Endothelial cell of umbilical vein (primary cell): ENCODE results near the gene HTR3D. TPM values are rescaled to one million over a fixed set of nuclear protein-coding genes. Genes with fewer than 3 reads are reported as not detected.

Experiments used
- BruUV-seq: library from RNA; stranded (reverse); fragments of 400-500 nt; replicated peaks from 2 replicates; lab custom pipeline; 2021; lab: Mats Ljungman, UMichigan
- CTCF ChIA-PET: fragments of 300-600, 350-600 bp; sonication (Branson Sonifier 250); formaldehyde crosslinking; loops from one replicate; lab custom pipeline; 2021; ENCODE audit warnings: antibody characterized with exemption, inconsistent platforms; lab: Charles Lee
- POLR2A ChIA-PET: fragments of 300-600, 350-600 bp; sonication (Branson Sonifier 250); formaldehyde crosslinking; loops from one replicate; lab custom pipeline; 2021; ENCODE audit warnings: antibody characterized with exemption, inconsistent platforms; lab: Charles Lee
- DNase-seq: peaks from one replicate; pipeline ENCODE4 v3.0.0-alpha.2; 2011; ENCODE audit warnings: low read depth, low spot score
- FAIRE-seq: peaks from 2 replicates; lab custom pipeline; 2011; peaks lifted over from hg19 to GRCh38; lab: Jason Lieb, UNC
- H2AFZ ChIP-seq: 2 replicates; pipeline ENCODE4 v1.6.0; 2012; ENCODE audit warnings: low read depth, low read length, control low read depth, inconsistent platforms
- H3K27ac ChIP-seq: 2 replicates; pipeline ENCODE4 v1.5.1; 2011; ENCODE audit warnings: low read depth, mild to moderate bottlenecking, control low read depth, low read length, moderate library complexity; ENCODE audit not compliant: insufficient read depth
- H3K27me3 ChIP-seq, 2 experiments: 2 replicates each; pipeline versions ENCODE4 v1.6.0 to v1.6.1; 2011; ENCODE audit warnings: low read length in 2 of 2, mixed read lengths in 1 of 2; ENCODE audit not compliant: control insufficient read depth in 2 of 2, insufficient read depth in 2 of 2
- H3K36me3 ChIP-seq, 2 experiments: 2 replicates in 1 of 2; 3 replicates in 1 of 2; pipeline ENCODE4 v1.5.1; 2011; ENCODE audit warnings: low read length in 2 of 2, mild to moderate bottlenecking in 1 of 2, moderate library complexity in 1 of 2; ENCODE audit not compliant: control insufficient read depth in 2 of 2, insufficient read depth in 2 of 2; ENCODE audit errors: extremely low read depth in 1 of 2
- H3K4me1 ChIP-seq: 3 replicates; pipeline ENCODE4 v1.5.1; 2011; ENCODE audit warnings: mild to moderate bottlenecking, low read length; ENCODE audit not compliant: control insufficient read depth, insufficient read depth; ENCODE audit errors: extremely low read depth
- H3K4me2 ChIP-seq: 2 replicates; pipeline ENCODE4 v1.6.1; 2011; ENCODE audit warnings: low read length, control low read depth, mixed read lengths; ENCODE audit not compliant: insufficient read depth
- H3K4me3 ChIP-seq, 3 experiments: fragments of 200-600 bp in 1 of 3; sonication (generic), shearing (Covaris generic) in 1 of 3; replicated peaks in 1 of 3; 2 replicates each; pipeline ENCODE4 v1.5.1; 2011 to 2016; ENCODE audit warnings: control low read depth in 3 of 3, low read length in 3 of 3, mild to moderate bottlenecking in 2 of 3, inconsistent platforms in 1 of 3, low read depth in 1 of 3, moderate library complexity in 1 of 3; ENCODE audit not compliant: insufficient read depth in 1 of 3
- H3K79me2 ChIP-seq: 2 replicates; pipeline ENCODE4 v1.6.0; 2012; ENCODE audit warnings: low read length, inconsistent platforms; ENCODE audit not compliant: control insufficient read depth, insufficient read depth
- H3K9ac ChIP-seq: replicated peaks from 2 replicates; pipeline ENCODE3; 2011; ENCODE audit warnings: low read length, control low read depth; ENCODE audit not compliant: insufficient read depth; ENCODE audit errors: extremely low read depth
- H3K9me1 ChIP-seq: replicated peaks from 3 replicates; pipeline ENCODE4 v1.6.0; 2011; ENCODE audit warnings: mild to moderate bottlenecking, low read length; ENCODE audit not compliant: control insufficient read depth, insufficient read depth; ENCODE audit errors: extremely low read depth
- H3K9me3 ChIP-seq: replicated peaks from 2 replicates; pipeline ENCODE4 v1.5.1; 2012; ENCODE audit warnings: low read length, inconsistent platforms; ENCODE audit not compliant: control insufficient read depth, insufficient read depth
- H4K20me1 ChIP-seq: replicated peaks from 2 replicates; pipeline ENCODE3; 2011; ENCODE audit warnings: mild to moderate bottlenecking, low read length; ENCODE audit not compliant: control insufficient read depth, insufficient read depth; ENCODE audit errors: extremely low read depth
- CTCF ChIP-seq, 2 donors: IDR thresholded peaks; 1 replicate in 1 of 2; 2 replicates in 1 of 2; pipeline ENCODE4 v1.5.1; 2011; ENCODE audit warnings: low read length in 2 of 2, mild to moderate bottlenecking in 2 of 2, moderate library complexity in 2 of 2, control low read depth in 1 of 2, inconsistent platforms in 1 of 2, low read depth in 1 of 2; ENCODE audit not compliant: insufficient read depth in 1 of 2; ENCODE audit errors: extremely low read depth in 1 of 2
- EZH2 ChIP-seq: IDR thresholded peaks from 2 replicates; pipeline ENCODE4 v1.6.1; 2012; ENCODE audit warnings: borderline replicate concordance, low read depth, mild to moderate bottlenecking, moderate library complexity, low read length, inconsistent platforms; ENCODE audit not compliant: severe bottlenecking
- FOS ChIP-seq: IDR thresholded peaks from 2 replicates; pipeline ENCODE4 v1.6.1; 2011; ENCODE audit warnings: mild to moderate bottlenecking, low read length, moderate library complexity, borderline replicate concordance; ENCODE audit not compliant: insufficient read depth
- GATA2 ChIP-seq: IDR thresholded peaks from 2 replicates; pipeline ENCODE4 v1.7.0; 2011; ENCODE audit warnings: low read depth, mild to moderate bottlenecking, moderate library complexity, mixed read lengths, low read length; ENCODE audit not compliant: insufficient read length, insufficient read depth
- JUN ChIP-seq: IDR thresholded peaks from 2 replicates; pipeline ENCODE4 v1.6.1; 2011; ENCODE audit warnings: borderline replicate concordance, low read depth; ENCODE audit not compliant: insufficient read length, insufficient read depth
- MYC ChIP-seq: IDR thresholded peaks from one replicate; pipeline ENCODE4 v1.6.1; 2011; ENCODE audit warnings: mild to moderate bottlenecking, low read depth, low read length
- POLR2A ChIP-seq: IDR thresholded peaks from 2 replicates; pipeline ENCODE4 v1.6.1; 2012; ENCODE audit warnings: low read depth, mild to moderate bottlenecking, control low read depth, low read length
- POLR2AphosphoS5 ChIP-seq: IDR thresholded peaks from 2 replicates; pipeline ENCODE4 v1.6.1; 2012; ENCODE audit warnings: low read depth, mild to moderate bottlenecking, control low read depth, low read length, moderate library complexity; ENCODE audit not compliant: insufficient read depth
- dilution Hi-C: fragments of 300-500 bp; cut with MboI; formaldehyde crosslinking; loops from one replicate; pipeline ENCODE4 v1.15.0; 2019; ENCODE audit warnings: low sequenced_read_pairs; ENCODE audit not compliant: extremely low pct_ligation_motif_present
- intact Hi-C: fragments of 100-400 bp; cut with micrococcal nuclease; formaldehyde crosslinking; loops from one replicate; pipeline ENCODE4 v1.10.0; 2022
- polyA plus RNA-seq, 4 experiments: library from polyadenylated mRNA; depleted of rRNA in 3 of 4; stranded (reverse) in 3 of 4; unstranded in 1 of 4; fragments of >200 nt; gene quantifications; 2 replicates each; pipeline versions ENCODE4 v1.2.1 to v1.2.3, GENCODE V29; 2011 to 2012; ENCODE audit warnings: missing spikeins in 1 of 4
- total RNA-seq: library from RNA; stranded (reverse); gene quantifications from 2 replicates; pipeline ENCODE4 v1.2.3, GENCODE V29; 2021
- TF ChIP-seq, protein P1 (sequence below): IDR thresholded peaks from 2 replicates; pipeline ENCODE4 v1.6.1; 2011; ENCODE audit not compliant: insufficient read depth, insufficient read length

The HTR3D gene
- total and polyA plus RNA-seq, 2 donors (not counting 3 experiments of a cell fraction or from before 2014, with no cell fraction given) = not detected

GRCh38 chr3:184001761-184002160 lies 29.8 kb upstream of the HTR3D start:
- no peaks in the 10 kb centered on the region for H3K79me2 ChIP-seq
- POLR2A ChIA-PET = no interaction called here
- CTCF ChIA-PET = interaction anchor here (1.0 kb wide), 1 partner anchor 106 kb away, joined by 3 read pairs; no protein-coding TSS in a partner anchor
- H4K20me1 ChIP-seq = no peaks in the 10 kb centered on the region
- no peaks in the 10 kb centered on the region for H3K36me3 ChIP-seq
- dilution Hi-C loops (no loop called here), intact Hi-C loops (no loop called here)
- H3K9ac ChIP-seq = no peak overlapping the region
- DNase-seq (no peak), FAIRE-seq (no peak)
- no peaks in the 10 kb centered on the region for H3K9me3 ChIP-seq
- no peak overlapping the region for H3K4me3 ChIP-seq
- H2AFZ ChIP-seq = no peak overlapping the region
- TF ChIP-seq POLR2A (no peak), JUN (no peak), CTCF (IDR thresholded peaks at IDR 0.05; ENCODE audit: extremely low read depth in 1 of 2, insufficient read depth in 1 of 2, low read depth in 1 of 2, low read length in 2 of 2) (no peak), FOS (no peak), MYC (no peak), EZH2 (no peak), POLR2AphosphoS5 (no peak), GATA2 (no peak)
- TF ChIP-seq, protein P1, sequence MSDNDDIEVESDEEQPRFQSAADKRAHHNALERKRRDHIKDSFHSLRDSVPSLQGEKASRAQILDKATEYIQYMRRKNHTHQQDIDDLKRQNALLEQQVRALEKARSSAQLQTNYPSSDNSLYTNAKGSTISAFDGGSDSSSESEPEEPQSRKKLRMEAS = no peak
- peaks cover 15% of the 10 kb centered on the region for H3K4me1 ChIP-seq
- H3K27me3 ChIP-seq = no peaks in the 10 kb centered on the region
- H3K9me1 ChIP-seq = no peaks in the 10 kb centered on the region
- no peak overlapping the region for H3K27ac ChIP-seq
- no TSS peak for BruUV-seq
- H3K4me2 ChIP-seq = no peak overlapping the region
